Fibroblast of villous mesenchyme (primary cell): Measurements from ENCODE around the gene ITGB1BP1. TPM values are rescaled to one million over a fixed set of nuclear protein-coding genes. Genes with fewer than 3 reads are reported as not detected.
A peak's percentile ranks its signal among the peaks of the same experiment; 100 is the strongest.

Experiments
- DNase-seq: peaks from one replicate; pipeline ENCODE4 v3.0.0-alpha.2; 2010; ENCODE audit warnings: low read depth
- H3K4me3 ChIP-seq: 2 replicates; pipeline ENCODE4 v1.5.1; 2011; ENCODE audit warnings: low read depth, mild to moderate bottlenecking, low read length
- total RNA-seq: library from RNA; depleted of rRNA; stranded (reverse); fragments of >200 nt; gene quantifications from 2 replicates; pipeline ENCODE4 v1.2.3, GENCODE V29; 2012
- TF ChIP-seq, protein P1 (sequence below): IDR thresholded peaks from 2 replicates; pipeline ENCODE4 v1.5.1; 2012; ENCODE audit warnings: low read depth, mild to moderate bottlenecking, low read length; ENCODE audit not compliant: insufficient read depth

Gene ITGB1BP1
- total RNA-seq, 1 donor, result 33.2 TPM

DNA sequence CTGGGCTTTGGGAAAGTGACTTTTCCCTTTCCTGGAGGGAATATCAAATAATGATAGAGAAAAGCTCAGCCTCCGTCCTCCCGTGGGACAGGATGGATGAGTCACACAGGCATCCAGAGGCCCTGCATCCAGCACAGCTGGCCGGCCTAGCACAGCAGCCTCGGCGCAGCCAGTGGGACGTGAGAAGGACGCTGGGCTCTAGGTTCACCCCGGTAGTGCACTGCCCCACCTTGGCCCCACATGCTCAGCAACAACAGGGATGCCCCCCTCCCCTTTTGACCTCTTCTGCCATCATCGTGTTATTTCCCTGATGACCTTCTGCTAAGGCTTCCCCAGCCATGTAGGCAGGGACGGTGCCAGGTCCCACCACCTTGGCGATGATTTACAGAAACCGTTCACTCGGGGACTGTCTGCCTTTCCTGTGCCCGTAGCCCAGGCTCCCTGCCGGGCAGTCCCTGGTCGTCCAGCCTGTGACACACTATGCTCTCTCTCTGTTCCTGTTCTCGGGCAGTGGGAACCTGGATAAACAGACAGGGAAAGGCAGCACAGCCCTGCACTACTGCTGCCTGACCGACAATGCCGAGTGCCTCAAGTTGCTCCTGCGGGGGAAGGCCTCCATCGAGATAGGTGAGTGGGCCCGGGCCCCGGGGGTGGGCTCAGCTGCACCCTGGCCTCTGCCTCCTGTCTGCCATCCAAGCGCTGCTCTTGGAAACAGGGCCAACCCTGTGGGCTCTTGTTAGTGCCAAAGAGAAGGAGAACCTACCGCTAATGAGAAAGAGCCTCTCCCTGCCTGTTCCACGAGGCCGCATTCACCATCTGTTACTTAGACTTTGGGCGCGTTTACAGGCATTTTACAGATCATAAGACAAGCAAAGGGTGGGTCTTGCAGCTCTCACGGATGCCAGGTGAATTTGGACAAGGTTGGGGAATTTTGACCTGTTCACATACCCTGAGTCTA is 44.6 kb downstream of the ITGB1BP1 start:
- H3K4me3 ChIP-seq, result no peak overlapping the region
- TF ChIP-seq, protein P1, sequence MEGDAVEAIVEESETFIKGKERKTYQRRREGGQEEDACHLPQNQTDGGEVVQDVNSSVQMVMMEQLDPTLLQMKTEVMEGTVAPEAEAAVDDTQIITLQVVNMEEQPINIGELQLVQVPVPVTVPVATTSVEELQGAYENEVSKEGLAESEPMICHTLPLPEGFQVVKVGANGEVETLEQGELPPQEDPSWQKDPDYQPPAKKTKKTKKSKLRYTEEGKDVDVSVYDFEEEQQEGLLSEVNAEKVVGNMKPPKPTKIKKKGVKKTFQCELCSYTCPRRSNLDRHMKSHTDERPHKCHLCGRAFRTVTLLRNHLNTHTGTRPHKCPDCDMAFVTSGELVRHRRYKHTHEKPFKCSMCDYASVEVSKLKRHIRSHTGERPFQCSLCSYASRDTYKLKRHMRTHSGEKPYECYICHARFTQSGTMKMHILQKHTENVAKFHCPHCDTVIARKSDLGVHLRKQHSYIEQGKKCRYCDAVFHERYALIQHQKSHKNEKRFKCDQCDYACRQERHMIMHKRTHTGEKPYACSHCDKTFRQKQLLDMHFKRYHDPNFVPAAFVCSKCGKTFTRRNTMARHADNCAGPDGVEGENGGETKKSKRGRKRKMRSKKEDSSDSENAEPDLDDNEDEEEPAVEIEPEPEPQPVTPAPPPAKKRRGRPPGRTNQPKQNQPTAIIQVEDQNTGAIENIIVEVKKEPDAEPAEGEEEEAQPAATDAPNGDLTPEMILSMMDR, result no peak

DNA sequence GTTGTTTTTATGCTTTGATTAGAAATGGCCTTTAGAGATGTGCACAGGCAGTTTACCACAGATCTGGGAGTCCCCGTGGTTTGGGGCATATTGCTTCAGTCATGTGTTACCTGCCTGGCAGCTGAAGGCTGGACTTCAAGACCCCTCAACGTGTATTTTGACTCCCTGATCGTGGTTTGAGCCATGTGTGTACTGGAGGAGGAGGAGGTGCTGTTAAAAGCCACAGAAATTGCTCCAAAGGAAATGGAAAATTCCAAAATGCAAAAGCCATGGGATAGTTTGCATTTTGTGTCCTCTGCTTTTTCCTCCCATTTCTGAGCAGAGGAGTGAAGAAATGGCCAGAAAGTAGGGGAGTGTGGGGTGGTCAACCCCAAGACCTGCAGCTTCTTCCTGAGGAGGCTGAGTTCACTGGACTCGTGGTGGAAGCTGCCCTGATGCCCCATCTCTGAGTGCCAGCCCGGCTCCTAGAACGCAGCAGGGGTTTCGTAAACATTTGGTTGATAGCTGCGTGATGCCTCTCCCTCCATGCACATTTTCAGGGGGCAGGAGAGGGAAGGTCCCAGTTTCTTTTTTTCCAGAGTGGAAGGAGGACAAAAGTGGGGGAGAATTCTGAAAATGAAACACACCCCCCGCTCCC is 45.7 kb downstream of the ITGB1BP1 start:
- peak; percentile 67 for DNase-seq
- TF ChIP-seq, protein P1, result no peak
- no peak overlapping the region for H3K4me3 ChIP-seq

More for the DNA sequence above, 44.6 kb downstream of the ITGB1BP1 start:
- peak; percentile 92 for DNase-seq

DNA sequence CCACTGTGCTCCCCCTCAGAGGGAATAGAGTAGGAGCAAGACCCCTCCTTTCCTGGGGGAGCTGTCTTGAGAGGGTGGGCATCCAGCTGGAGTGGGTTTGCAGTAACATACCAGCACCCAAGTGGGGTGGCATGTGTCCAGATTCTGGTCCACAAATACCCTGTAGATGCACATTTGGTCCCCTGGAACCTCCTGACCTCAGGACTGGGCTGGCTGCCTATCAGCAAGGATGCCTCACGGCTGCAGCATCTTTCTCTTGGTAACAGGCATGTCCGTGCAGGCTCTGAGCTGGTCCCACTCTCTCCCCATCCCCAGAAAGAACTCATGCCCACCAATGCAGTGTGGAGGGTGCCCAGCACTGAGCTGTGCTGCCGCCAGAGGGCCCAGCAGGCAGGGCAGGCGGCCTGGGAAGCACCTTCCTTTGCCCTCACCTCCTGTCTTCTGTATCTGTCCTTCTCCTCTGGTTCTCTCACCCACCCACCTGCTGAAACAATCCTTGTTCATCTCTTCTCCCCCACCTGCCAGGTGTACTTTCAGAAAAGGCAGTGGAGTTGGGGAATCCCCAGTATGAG is 47.4 kb downstream of the ITGB1BP1 start:
- DNase-seq, result no peak
- TF ChIP-seq, protein P1, result no peak
- H3K4me3 ChIP-seq, result no peak overlapping the region

DNA sequence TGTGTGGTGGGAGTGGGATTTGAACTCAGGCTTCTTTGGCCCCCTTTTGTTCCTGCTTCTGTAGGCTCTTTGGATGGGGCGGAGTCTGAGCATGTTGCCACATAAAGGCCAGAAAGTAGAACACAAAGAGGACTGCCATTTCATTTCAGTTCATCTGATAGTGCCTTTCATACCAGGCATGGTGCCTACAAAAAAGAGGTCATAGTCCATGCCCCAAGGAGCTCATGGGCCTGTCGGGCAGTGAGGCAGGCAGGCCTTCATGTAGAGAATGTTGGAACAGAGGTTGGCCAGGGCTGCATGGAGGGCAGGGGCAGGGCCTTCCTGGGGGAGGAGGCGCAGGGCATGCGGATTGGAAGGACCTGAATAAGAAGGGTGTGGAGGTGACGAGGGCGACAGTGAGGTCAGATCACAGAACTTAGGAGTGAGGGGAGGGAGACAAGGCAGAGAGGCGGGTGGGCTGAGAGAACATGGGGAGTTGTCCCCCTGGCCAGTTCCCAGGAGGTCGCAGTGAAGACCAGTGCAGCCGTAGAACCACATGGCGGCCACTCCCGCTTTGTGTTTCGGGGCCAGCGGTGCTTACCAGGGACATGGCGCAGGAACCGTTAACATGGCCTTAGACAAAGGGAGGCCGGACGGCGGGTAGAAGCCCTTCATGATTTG is 49.1 kb downstream of the ITGB1BP1 start:
- DNase-seq, result no peak
- TF ChIP-seq, protein P1, result no peak
- no peak overlapping the region for H3K4me3 ChIP-seq

DNA sequence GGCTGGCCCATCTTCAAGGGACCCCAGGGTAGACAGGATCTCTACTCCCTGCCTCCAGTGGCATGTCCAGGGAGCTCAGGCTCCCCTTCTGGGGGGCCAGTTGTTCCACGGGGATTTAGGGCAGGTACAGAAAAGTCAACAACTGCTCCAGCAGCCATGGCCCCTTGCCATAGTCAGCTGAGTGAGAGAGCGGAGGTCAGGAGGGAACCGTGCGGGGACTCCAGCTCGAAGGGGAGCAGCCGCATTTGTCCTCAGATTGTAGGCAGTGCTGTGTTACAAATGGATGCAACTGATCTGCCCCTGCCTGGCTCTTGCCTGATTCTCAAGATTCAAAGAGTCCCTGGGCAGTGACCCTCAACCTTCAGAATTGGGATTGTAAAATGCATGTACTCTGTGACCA is 49.9 kb downstream of the ITGB1BP1 start:
- DNase-seq, result no peak
- no peak overlapping the region for H3K4me3 ChIP-seq
- TF ChIP-seq, protein P1, result no peak

DNA sequence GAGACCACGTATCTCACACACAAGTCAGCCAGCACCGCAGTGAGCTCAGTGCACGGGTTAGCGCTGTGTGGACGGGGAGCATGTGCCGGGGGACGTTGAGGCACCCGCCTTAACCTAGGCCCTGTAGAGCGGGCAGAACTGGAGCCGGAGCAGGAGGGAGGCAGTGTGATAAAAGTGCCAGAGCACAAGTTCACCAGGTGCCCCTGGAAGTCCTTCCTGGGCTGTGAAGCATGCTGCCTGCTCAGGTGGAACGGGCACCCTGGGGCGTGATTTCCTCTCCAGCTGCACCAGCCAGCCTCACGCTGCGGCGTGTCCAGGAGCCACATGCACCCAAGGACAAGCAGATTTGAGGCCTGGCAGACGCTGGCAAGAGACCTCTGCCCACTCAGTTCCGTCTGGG is 50.3 kb downstream of the ITGB1BP1 start:
- TF ChIP-seq, protein P1, result no peak

More for the DNA sequence above, 50.3 kb downstream of the ITGB1BP1 start:
- H3K4me3 ChIP-seq, result no peak overlapping the region
- no peak for DNase-seq
